Natural killer cell (primary cell): ENCODE results near the gene CFAP52. TPM values are rescaled to one million over a fixed set of nuclear protein-coding genes. Genes with fewer than 3 reads are reported as not detected.

Experiments
- ATAC-seq, 3 donors: fragments of 150-1000 bp in 2 of 3; fragments of 200-7000 bp in 1 of 3; cut with Tn5 transposase; 1 replicate in 1 of 3; 2 replicates in 2 of 3; pipeline ENCODE4 v1.10.0; 2021; ENCODE audit warnings: mild to moderate bottlenecking in 2 of 3, moderate library complexity in 2 of 3
- DNase-seq, 2 donors: peaks; one replicate each; pipeline versions ENCODE4 v3.0.0 to v3.0.0-alpha.2; 2013 to 2021; ENCODE audit warnings: mixed read lengths in 1 of 2
- H3K27ac ChIP-seq: one replicate; pipeline ENCODE4 v1.5.1; 2013; ENCODE audit warnings: mild to moderate bottlenecking, low read length
- H3K27me3 ChIP-seq: one replicate; pipeline ENCODE4 v1.6.1; 2013; ENCODE audit warnings: low read length; ENCODE audit not compliant: control insufficient read depth, insufficient read depth
- H3K36me3 ChIP-seq: one replicate; pipeline ENCODE4 v1.6.1; 2013; ENCODE audit warnings: low read length; ENCODE audit not compliant: control insufficient read depth, insufficient read depth
- H3K4me1 ChIP-seq: one replicate; pipeline ENCODE4 v1.6.1; 2013; ENCODE audit warnings: low read length; ENCODE audit not compliant: control insufficient read depth, insufficient read depth
- H3K4me3 ChIP-seq: one replicate; pipeline ENCODE4 v1.5.1; 2013; ENCODE audit warnings: low read length
- H3K9me3 ChIP-seq: one replicate; pipeline ENCODE4 v1.6.1; 2013; ENCODE audit warnings: low read length; ENCODE audit not compliant: control insufficient read depth, insufficient read depth
- H3K27ac Mint-ChIP-seq, 2 donors: one replicate each; pipeline ENCODE4 v1.8.0; 2022; ENCODE audit warnings: mild to moderate bottlenecking in 2 of 2, mixed read lengths in 2 of 2, moderate library complexity in 1 of 2
- H3K27me3 Mint-ChIP-seq, 2 donors: one replicate each; pipeline ENCODE4 v1.8.0; 2022; ENCODE audit warnings: low read depth in 2 of 2, mixed read lengths in 2 of 2
- H3K36me3 Mint-ChIP-seq: one replicate; pipeline ENCODE4 v1.8.0; 2022; ENCODE audit warnings: mixed read lengths
- H3K4me1 Mint-ChIP-seq, 2 donors: one replicate each; pipeline ENCODE4 v1.8.0; 2022; ENCODE audit warnings: mixed read lengths in 2 of 2
- H3K4me3 Mint-ChIP-seq: one replicate; pipeline ENCODE4 v1.8.0; 2022; ENCODE audit warnings: mild to moderate bottlenecking, moderate library complexity, mixed read lengths
- H3K9me3 Mint-ChIP-seq, 2 donors: one replicate each; pipeline ENCODE4 v1.8.0; 2022; ENCODE audit warnings: mixed read lengths in 2 of 2
- WGBS: methylation state at CpG from one replicate; pipeline ENCODE4 v1.1.7; 2013; ENCODE audit warnings: missing lambda C conversion rate; ENCODE audit not compliant: insufficient coverage; 5-methylcytosine and 5-hydroxymethylcytosine counted together
- intact Hi-C: fragments of 100-400 bp; cut with micrococcal nuclease; formaldehyde crosslinking; loops from one replicate; pipeline ENCODE4 v1.14.2; 2022
- total RNA-seq, 4 donors: library from RNA; stranded (reverse); fragments of 120-200 nt in 1 of 4; gene quantifications; one replicate each; pipeline versions ENCODE4 v1.2.3 to v1.2.4, GENCODE V29; 2013 to 2022
- TF ChIP-seq, protein P1 (sequence below): fragments of 200-600 bp; IDR thresholded peaks from one replicate; pipeline ENCODE4 v1.8.0; 2022; ENCODE audit warnings: antibody characterized with exemption

The CFAP52 gene
- total RNA-seq, 3 donors from 2014 or later (not counting 1 experiment from before 2014, with no cell fraction given), result not detected

DNA sequence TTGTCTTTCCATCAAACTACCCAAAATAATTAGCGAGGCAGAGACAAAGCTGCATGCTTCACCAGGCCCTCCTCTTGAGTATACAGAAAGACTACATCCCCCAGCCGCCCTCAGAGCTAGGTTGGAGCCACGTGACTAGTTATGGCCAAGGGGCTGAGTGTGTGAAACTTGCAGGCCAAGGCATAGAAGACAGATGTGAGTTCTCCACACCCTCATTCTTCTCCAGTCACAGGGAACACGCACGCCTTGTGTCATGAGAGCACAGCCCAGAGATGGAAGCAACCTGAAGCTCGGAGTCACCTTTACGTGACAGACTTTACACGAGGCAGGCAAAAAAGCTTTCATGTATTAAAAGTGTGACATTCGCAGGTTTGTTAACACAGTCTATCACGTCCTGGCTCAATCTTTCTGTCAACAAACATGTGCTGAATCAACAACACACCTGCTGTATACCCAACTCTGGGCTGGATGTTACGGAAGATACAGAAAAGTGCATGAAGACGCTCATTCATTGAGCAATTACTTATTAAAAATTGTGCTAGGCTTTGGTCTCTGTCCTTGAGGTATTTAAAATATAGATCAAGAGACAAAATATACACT lies 39.2 kb upstream of the CFAP52 start:
- H3K27ac Mint-ChIP-seq, result no peak overlapping the region
- ATAC-seq (no peak), DNase-seq (no peak)
- Histone ChIP-seq H3K36me3 (peaks cover 5% of the 10 kb centered on the region), H3K27ac (no peak overlapping the region), H3K4me1 (no peaks in the 10 kb centered on the region), H3K4me3 (no peak overlapping the region), H3K27me3 (no peaks in the 10 kb centered on the region), H3K9me3 (no peaks in the 10 kb centered on the region)
- TF ChIP-seq, protein P1, sequence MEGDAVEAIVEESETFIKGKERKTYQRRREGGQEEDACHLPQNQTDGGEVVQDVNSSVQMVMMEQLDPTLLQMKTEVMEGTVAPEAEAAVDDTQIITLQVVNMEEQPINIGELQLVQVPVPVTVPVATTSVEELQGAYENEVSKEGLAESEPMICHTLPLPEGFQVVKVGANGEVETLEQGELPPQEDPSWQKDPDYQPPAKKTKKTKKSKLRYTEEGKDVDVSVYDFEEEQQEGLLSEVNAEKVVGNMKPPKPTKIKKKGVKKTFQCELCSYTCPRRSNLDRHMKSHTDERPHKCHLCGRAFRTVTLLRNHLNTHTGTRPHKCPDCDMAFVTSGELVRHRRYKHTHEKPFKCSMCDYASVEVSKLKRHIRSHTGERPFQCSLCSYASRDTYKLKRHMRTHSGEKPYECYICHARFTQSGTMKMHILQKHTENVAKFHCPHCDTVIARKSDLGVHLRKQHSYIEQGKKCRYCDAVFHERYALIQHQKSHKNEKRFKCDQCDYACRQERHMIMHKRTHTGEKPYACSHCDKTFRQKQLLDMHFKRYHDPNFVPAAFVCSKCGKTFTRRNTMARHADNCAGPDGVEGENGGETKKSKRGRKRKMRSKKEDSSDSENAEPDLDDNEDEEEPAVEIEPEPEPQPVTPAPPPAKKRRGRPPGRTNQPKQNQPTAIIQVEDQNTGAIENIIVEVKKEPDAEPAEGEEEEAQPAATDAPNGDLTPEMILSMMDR, result no peak
- intact Hi-C loops, result no loop called here
- H3K4me3 Mint-ChIP-seq, result no peak overlapping the region
- peaks cover 10% of the 10 kb centered on the region for H3K36me3 Mint-ChIP-seq
- WGBS, result 94% methylated on average over 12 of the region's 12 CpGs
- no peaks in the 10 kb centered on the region for H3K27me3 Mint-ChIP-seq
- H3K9me3 Mint-ChIP-seq, result no peaks in the 10 kb centered on the region
- H3K4me1 Mint-ChIP-seq, result peaks cover 14 to 25% of the 10 kb centered on the region in 2 donors

DNA sequence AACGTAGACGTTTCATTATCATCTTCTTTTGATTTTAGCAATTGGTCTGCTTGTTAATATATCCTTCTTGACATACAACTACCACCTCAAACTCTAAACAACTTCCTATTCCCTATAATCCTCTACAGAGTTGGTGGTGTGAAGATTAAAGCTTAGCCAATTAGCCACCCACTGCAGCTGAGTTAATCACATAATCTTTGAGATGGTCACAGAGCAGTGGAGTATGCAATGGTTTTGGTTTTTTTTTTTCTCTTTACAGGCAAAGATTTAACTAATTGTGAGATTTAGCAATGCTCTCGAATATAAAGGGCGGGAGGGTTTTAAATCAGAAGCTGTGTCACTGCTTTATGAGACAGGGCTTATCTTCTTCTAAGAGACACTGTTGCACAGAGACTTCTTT lies 37.8 kb upstream of the CFAP52 start:
- no peaks in the 10 kb centered on the region for H3K27me3 Mint-ChIP-seq
- Histone ChIP-seq H3K9me3 (no peaks in the 10 kb centered on the region), H3K36me3 (peaks cover 5% of the 10 kb centered on the region), H3K4me3 (no peak overlapping the region), H3K27me3 (no peaks in the 10 kb centered on the region), H3K4me1 (no peaks in the 10 kb centered on the region), H3K27ac (no peak overlapping the region)
- H3K4me3 Mint-ChIP-seq, result no peak overlapping the region
- 93% methylated on average over 4 of the region's 4 CpGs for WGBS
- ATAC-seq (no peak), DNase-seq (no peak)
- TF ChIP-seq, protein P1, result no peak
- H3K36me3 Mint-ChIP-seq, result peaks cover 10% of the 10 kb centered on the region
- intact Hi-C loops, result no loop called here
- no peaks in the 10 kb centered on the region for H3K9me3 Mint-ChIP-seq
- H3K27ac Mint-ChIP-seq, result no peak overlapping the region
- peaks cover 14 to 25% of the 10 kb centered on the region in 2 donors for H3K4me1 Mint-ChIP-seq

DNA sequence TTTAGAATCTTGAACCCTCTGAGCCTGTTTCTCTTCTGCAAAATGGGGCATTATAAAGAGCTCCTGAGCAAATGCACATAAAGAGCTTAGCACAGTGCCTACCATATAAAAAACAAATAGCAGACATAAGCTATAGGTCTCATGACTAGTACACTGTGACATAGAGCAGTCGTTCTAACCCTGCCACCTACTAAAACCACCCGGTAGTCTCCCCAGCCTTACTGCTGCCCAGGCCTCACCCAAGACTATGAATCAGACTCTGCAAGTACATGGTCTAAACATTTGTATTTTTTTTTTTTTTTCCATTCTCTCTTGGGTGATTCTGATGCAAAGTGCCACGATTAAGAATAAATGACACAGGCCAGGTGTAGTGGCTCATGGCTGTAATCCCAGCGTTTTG lies 34.7 kb upstream of the CFAP52 start:
- no peak for DNase-seq
- 95% methylated on average over 4 of the region's 4 CpGs for WGBS
- no peaks in the 10 kb centered on the region for H3K27me3 ChIP-seq
- H3K9me3 Mint-ChIP-seq, result no peaks in the 10 kb centered on the region
- intact Hi-C loops, result no loop called here
- H3K4me3 ChIP-seq, result no peak overlapping the region
- peaks cover 14 to 23% of the 10 kb centered on the region in 2 donors for H3K4me1 Mint-ChIP-seq
- ATAC-seq, result no peak
- H3K4me3 Mint-ChIP-seq, result no peak overlapping the region
- no peak overlapping the region for H3K27ac ChIP-seq
- no peaks in the 10 kb centered on the region for H3K27me3 Mint-ChIP-seq
- peaks cover 8% of the 10 kb centered on the region for H3K36me3 ChIP-seq
- no peak overlapping the region for H3K27ac Mint-ChIP-seq
- TF ChIP-seq, protein P1, result no peak
- no peaks in the 10 kb centered on the region for H3K9me3 ChIP-seq
- H3K36me3 Mint-ChIP-seq, result peaks cover 10% of the 10 kb centered on the region
- no peaks in the 10 kb centered on the region for H3K4me1 ChIP-seq

DNA sequence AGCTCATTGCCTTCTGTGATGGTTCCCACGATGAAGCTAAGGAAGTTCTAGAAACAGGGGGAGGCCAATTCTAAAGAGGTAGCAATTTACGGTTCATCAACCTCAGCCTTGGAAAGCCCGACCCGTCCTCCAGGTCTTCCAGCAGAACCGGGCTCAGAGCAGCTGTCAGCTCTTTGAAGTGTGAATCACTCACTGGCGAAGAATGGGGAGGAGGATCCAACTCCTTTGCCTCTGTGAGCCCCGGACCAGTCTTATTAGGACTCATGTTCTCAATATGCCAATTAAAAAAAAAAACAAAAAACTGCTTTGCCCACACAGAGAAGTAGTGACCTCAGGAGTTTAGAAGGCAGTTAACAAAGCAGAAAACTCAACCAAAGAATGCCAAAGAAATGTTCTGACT lies 32.2 kb upstream of the CFAP52 start:
- intact Hi-C loops, result no loop called here
- Histone ChIP-seq H3K4me3 (no peak overlapping the region), H3K36me3 (peaks cover 8% of the 10 kb centered on the region), H3K27ac (no peak overlapping the region), H3K27me3 (no peaks in the 10 kb centered on the region), H3K4me1 (no peaks in the 10 kb centered on the region), H3K9me3 (no peaks in the 10 kb centered on the region)
- H3K4me1 Mint-ChIP-seq, result peaks cover 7 to 16% of the 10 kb centered on the region in 2 donors
- ATAC-seq, result no peak
- DNase-seq, result no peak
- no peak overlapping the region for H3K27ac Mint-ChIP-seq
- TF ChIP-seq, protein P1, result no peak
- H3K9me3 Mint-ChIP-seq, result no peaks in the 10 kb centered on the region
- peaks cover 10% of the 10 kb centered on the region for H3K36me3 Mint-ChIP-seq
- 98% methylated on average over 7 of the region's 7 CpGs for WGBS
- H3K4me3 Mint-ChIP-seq, result no peak overlapping the region
- no peaks in the 10 kb centered on the region for H3K27me3 Mint-ChIP-seq
